WERI-Rb-1 (cell line): ENCODE data around the gene PRAC1.
A peak's percentile ranks its signal among the peaks of the same experiment; 100 is the strongest.

Experiments used
- DNase-seq: peaks from one replicate; pipeline ENCODE4 v3.0.0-alpha.2; 2020
- H3K27ac ChIP-seq: fragments of 250-450 bp; sonication (Bioruptor Pico); 2 replicates; pipeline ENCODE4 v1.5.1; 2020; ENCODE audit warnings: mild to moderate bottlenecking, moderate library complexity
- H3K27me3 ChIP-seq: fragments of 250-450 bp; sonication (Bioruptor Pico); 2 replicates; pipeline ENCODE4 v1.5.1; 2021; ENCODE audit warnings: mild to moderate bottlenecking, low read depth, moderate library complexity; ENCODE audit not compliant: insufficient read depth, severe bottlenecking
- H3K36me3 ChIP-seq: fragments of 250-450 bp; sonication (Bioruptor Pico); 2 replicates; pipeline ENCODE4 v1.5.1; 2020; ENCODE audit warnings: mild to moderate bottlenecking, moderate library complexity
- H3K4me3 ChIP-seq: 2 replicates; pipeline ENCODE4 v1.5.1; 2011; ENCODE audit warnings: low read depth, mild to moderate bottlenecking, control low read depth, low read length
- H3K9me3 ChIP-seq: fragments of 250-450 bp; sonication (Bioruptor Pico); 2 replicates; pipeline ENCODE4 v1.5.1; 2021; ENCODE audit warnings: mild to moderate bottlenecking, moderate library complexity; ENCODE audit not compliant: severe bottlenecking
- TF ChIP-seq, protein P1 (sequence below): IDR thresholded peaks from 2 replicates; pipeline ENCODE4 v1.5.1; 2011; ENCODE audit warnings: low read depth, mild to moderate bottlenecking, control low read depth, inconsistent platforms, low read length

Gene PRAC1

GRCh38 chr17:48733632-48734328 is 11.5 kb upstream of the PRAC1 start:
- no peak overlapping the region for H3K27ac ChIP-seq
- H3K27me3 ChIP-seq, result peaks cover 97% of the 10 kb centered on the region
- H3K9me3 ChIP-seq, result peaks cover 23% of the 10 kb centered on the region
- TF ChIP-seq, protein P1, sequence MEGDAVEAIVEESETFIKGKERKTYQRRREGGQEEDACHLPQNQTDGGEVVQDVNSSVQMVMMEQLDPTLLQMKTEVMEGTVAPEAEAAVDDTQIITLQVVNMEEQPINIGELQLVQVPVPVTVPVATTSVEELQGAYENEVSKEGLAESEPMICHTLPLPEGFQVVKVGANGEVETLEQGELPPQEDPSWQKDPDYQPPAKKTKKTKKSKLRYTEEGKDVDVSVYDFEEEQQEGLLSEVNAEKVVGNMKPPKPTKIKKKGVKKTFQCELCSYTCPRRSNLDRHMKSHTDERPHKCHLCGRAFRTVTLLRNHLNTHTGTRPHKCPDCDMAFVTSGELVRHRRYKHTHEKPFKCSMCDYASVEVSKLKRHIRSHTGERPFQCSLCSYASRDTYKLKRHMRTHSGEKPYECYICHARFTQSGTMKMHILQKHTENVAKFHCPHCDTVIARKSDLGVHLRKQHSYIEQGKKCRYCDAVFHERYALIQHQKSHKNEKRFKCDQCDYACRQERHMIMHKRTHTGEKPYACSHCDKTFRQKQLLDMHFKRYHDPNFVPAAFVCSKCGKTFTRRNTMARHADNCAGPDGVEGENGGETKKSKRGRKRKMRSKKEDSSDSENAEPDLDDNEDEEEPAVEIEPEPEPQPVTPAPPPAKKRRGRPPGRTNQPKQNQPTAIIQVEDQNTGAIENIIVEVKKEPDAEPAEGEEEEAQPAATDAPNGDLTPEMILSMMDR, result no peak
- no peak for DNase-seq
- H3K36me3 ChIP-seq, result no peaks in the 10 kb centered on the region
- no peak overlapping the region for H3K4me3 ChIP-seq

DNA sequence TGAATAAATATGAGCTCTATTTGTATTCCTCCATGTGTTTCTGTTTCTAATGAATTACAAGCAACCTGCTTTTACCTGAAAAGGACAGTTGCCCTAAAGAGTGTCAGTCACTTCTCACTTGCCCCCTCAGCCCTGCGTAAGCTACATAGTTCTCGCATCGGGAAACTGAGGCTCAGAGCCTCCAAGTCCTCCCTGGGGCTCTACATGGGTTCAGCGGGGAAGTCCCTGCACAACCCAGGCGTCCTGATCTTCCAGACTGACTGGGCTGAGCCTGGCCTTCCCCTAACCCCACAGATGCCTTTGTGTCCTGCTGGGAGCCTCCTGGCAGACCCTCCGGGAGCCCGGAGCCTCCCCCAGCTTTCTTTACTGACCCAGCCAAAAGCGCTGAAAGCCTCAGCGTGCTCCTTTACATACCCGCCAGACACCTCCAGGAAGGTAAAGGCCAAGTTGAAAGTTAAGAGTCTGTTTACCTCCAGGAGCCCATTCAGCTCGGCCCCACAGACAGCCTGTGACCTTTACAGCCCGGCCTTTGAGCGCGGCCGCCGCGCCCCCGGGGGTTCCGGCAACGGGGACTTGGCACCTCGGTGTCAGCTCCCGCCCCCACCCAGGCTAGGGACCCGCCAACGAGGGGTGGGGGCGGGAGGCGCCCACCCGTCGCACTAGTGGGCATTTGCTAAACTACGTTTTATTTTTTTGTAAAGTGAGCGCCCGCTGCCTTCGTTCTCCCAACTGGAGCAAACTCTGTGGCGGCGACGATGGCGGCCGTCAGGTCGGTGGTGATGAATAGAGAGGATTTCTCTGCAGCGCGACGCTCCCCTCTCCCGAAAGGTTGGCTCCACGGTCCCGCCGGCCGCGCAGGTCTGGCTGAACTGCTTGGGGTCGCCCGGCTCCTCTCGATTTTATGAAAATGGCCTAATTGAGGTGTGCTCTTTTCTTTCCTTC is 10.6 kb upstream of the PRAC1 start:
- H3K4me3 ChIP-seq, result no peak overlapping the region
- DNase-seq, result no peak
- H3K27me3 ChIP-seq, result peaks cover 97% of the 10 kb centered on the region

GRCh38 chr17:48731355-48731754 is 9.0 kb upstream of the PRAC1 start:
- no peak overlapping the region for H3K27ac ChIP-seq
- TF ChIP-seq, protein P1, result no peak
- DNase-seq, result no peak
- H3K36me3 ChIP-seq, result no peaks in the 10 kb centered on the region
- H3K27me3 ChIP-seq, result peaks cover 98% of the 10 kb centered on the region
- H3K9me3 ChIP-seq, result peaks cover 11% of the 10 kb centered on the region
- H3K4me3 ChIP-seq, result no peak overlapping the region

More for the DNA sequence above, 10.6 kb upstream of the PRAC1 start:
- Histone ChIP-seq H3K36me3 (no peaks in the 10 kb centered on the region), H3K9me3 (peaks cover 15% of the 10 kb centered on the region), H3K27ac (no peak overlapping the region)
- TF ChIP-seq, protein P1, result no peak

DNA sequence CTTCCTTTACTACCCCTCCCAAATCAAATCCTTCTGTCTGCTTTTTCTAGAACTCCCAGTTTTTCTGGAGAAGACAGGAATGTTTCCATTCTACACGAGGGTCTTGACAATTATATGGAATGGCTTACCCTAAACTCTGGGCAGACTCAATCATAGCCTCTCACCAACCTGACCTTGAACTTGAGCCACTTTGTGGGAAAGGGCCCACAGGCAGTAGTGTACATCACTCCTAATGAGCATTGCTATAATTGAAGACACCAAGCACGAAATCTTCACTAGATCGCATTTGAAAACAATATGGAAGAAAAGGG is 7.9 kb upstream of the PRAC1 start:
- TF ChIP-seq, protein P1, result no peak
- no peak overlapping the region for H3K27ac ChIP-seq
- H3K27me3 ChIP-seq, result peaks cover 98% of the 10 kb centered on the region
- no peak overlapping the region for H3K4me3 ChIP-seq
- no peaks in the 10 kb centered on the region for H3K36me3 ChIP-seq
- H3K9me3 ChIP-seq, result peaks cover 12% of the 10 kb centered on the region
- no peak for DNase-seq

- peaks cover 98% of the 10 kb centered on the region for H3K27me3 ChIP-seq
- H3K27ac ChIP-seq, result no peak overlapping the region
- TF ChIP-seq, protein P1, result no peak
- no peaks in the 10 kb centered on the region for H3K36me3 ChIP-seq
- DNase-seq, result no peak
- peaks cover 12% of the 10 kb centered on the region for H3K9me3 ChIP-seq
- peak overlapping the region; percentile 47 for H3K4me3 ChIP-seq
These were observed 7.3 kb upstream of the PRAC1 start for GRCh38 chr17:48729335-48730239.
